Tibial artery (tissue), 4 donors: ENCODE measurements around the gene SUN2.

Experiments
- DNase-seq, 2 donors: peaks; one replicate each; pipeline ENCODE4 v3.0.0-alpha.2; 2019
- H3K27ac ChIP-seq, 2 donors: fragments of 200-600 bp; sonication (generic) in 1 of 2; 1 replicate in 1 of 2; 2 replicates in 1 of 2; pipeline ENCODE4 v1.5.1; 2018 to 2019; ENCODE audit warnings: mild to moderate bottlenecking in 1 of 2
- H3K27me3 ChIP-seq, 2 donors: fragments of 200-600 bp; sonication (generic) in 1 of 2; one replicate each; pipeline versions ENCODE4 v1.5.1 to v1.6.0; 2016 to 2019
- H3K36me3 ChIP-seq, 3 donors: fragments of 200-600 bp; sonication (generic) in 2 of 3; one replicate each; pipeline ENCODE4 v1.5.1; 2016 to 2019; ENCODE audit warnings: mild to moderate bottlenecking in 2 of 3
- H3K4me1 ChIP-seq, 4 donors: fragments of 200-600 bp; sonication (generic) in 2 of 4; 1 replicate in 3 of 4; 2 replicates in 1 of 4; pipeline ENCODE4 v1.5.1; 2016 to 2019
- H3K4me3 ChIP-seq, 2 donors: fragments of 200-600 bp; sonication (generic) in 1 of 2; 1 replicate in 1 of 2; 2 replicates in 1 of 2; pipeline ENCODE4 v1.5.1; 2018 to 2019; ENCODE audit warnings: mild to moderate bottlenecking in 2 of 2
- H3K9me3 ChIP-seq, 3 donors: fragments of 200-600 bp; sonication (generic) in 1 of 3; one replicate each; pipeline ENCODE4 v1.5.1; 2016 to 2019
- CTCF ChIP-seq, 2 experiments: fragments of 200-600 bp in 1 of 2; fragments of 450-650 bp in 1 of 2; IDR thresholded peaks; one replicate each; pipeline ENCODE4 v1.5.1; 2017 to 2019; ENCODE audit warnings: antibody characterized with exemption in 2 of 2, mild to moderate bottlenecking in 1 of 2, moderate library complexity in 1 of 2
- intact Hi-C: fragments of 100-400 bp; cut with DNase I; formaldehyde crosslinking; loops from one replicate; pipeline ENCODE4 v1.15.0; 2023; ENCODE audit warnings: low total_unique reads

Gene SUN2

GRCh38 chr22:38736257-38736570, 19.6 kb downstream of the SUN2 start:
- no peak overlapping the region for H3K4me3 ChIP-seq
- H3K36me3 ChIP-seq, result peaks cover 69 to 85% (median 75%) of the 10 kb centered on the region in 3 donors
- no peaks in the 10 kb centered on the region for H3K27me3 ChIP-seq
- no peak for DNase-seq
- intact Hi-C loops, result no loop called here
- TF ChIP-seq CTCF (IDR thresholded peaks at IDR 0.05), result no peak
- no peaks in the 10 kb centered on the region for H3K9me3 ChIP-seq
- H3K4me1 ChIP-seq, result peaks cover 0 to 53% (median 41%) of the 10 kb centered on the region in 4 donors
- H3K27ac ChIP-seq, result peak overlapping the region in 1 of 2 donors; percentile 88

GRCh38 chr22:38735465-38736256, 20.1 kb downstream of the SUN2 start:
- H3K27ac ChIP-seq, result peak overlapping the region; percentile 79 to 88
- TF ChIP-seq CTCF (IDR thresholded peaks at IDR 0.05), result no peak
- H3K4me1 ChIP-seq, result peaks cover 0 to 55% (median 42%) of the 10 kb centered on the region in 4 donors
- intact Hi-C loops, result no loop called here
- H3K27me3 ChIP-seq, result no peaks in the 10 kb centered on the region
- no peak overlapping the region for H3K4me3 ChIP-seq
- DNase-seq, result no peak
- no peaks in the 10 kb centered on the region for H3K9me3 ChIP-seq
- peaks cover 66 to 85% (median 75%) of the 10 kb centered on the region in 3 donors for H3K36me3 ChIP-seq

GRCh38 chr22:38735126-38735464, 20.7 kb downstream of the SUN2 start:
- peak overlapping the region; percentile 79 to 88 for H3K27ac ChIP-seq
- no peak overlapping the region for H3K4me3 ChIP-seq
- peaks cover 65 to 85% (median 75%) of the 10 kb centered on the region in 3 donors for H3K36me3 ChIP-seq
- no peaks in the 10 kb centered on the region for H3K9me3 ChIP-seq
- H3K4me1 ChIP-seq, result peaks cover 0 to 55% (median 42%) of the 10 kb centered on the region in 4 donors
- intact Hi-C loops, result no loop called here
- DNase-seq, result no peak
- H3K27me3 ChIP-seq, result no peaks in the 10 kb centered on the region
- no peak for TF ChIP-seq CTCF (IDR thresholded peaks at IDR 0.05)

GRCh38 chr22:38734421-38735100, 21.2 kb downstream of the SUN2 start:
- H3K9me3 ChIP-seq, result no peaks in the 10 kb centered on the region
- no peak for DNase-seq
- H3K4me3 ChIP-seq, result no peak overlapping the region
- peaks cover 0 to 55% (median 42%) of the 10 kb centered on the region in 4 donors for H3K4me1 ChIP-seq
- H3K27me3 ChIP-seq, result no peaks in the 10 kb centered on the region
- intact Hi-C loops, result no loop called here
- peaks cover 63 to 85% (median 75%) of the 10 kb centered on the region in 3 donors for H3K36me3 ChIP-seq
- no peak for TF ChIP-seq CTCF (IDR thresholded peaks at IDR 0.05)
- H3K27ac ChIP-seq, result peak overlapping the region; percentile 79 to 88

GRCh38 chr22:38733724-38734381, 21.9 kb downstream of the SUN2 start:
- intact Hi-C loops, result no loop called here
- Histone ChIP-seq H3K4me3 (no peak overlapping the region), H3K27ac (peak overlapping the region; percentile 79 to 88), H3K9me3 (no peaks in the 10 kb centered on the region), H3K36me3 (peaks cover 63 to 85% (median 75%) of the 10 kb centered on the region in 3 donors), H3K4me1 (peaks cover 0 to 55% (median 42%) of the 10 kb centered on the region in 4 donors), H3K27me3 (no peaks in the 10 kb centered on the region)
- DNase-seq, result peak; percentile 57 to 87
- TF ChIP-seq CTCF (IDR thresholded peaks at IDR 0.05), result no peak
